ENCODE measurements around the gene DUSP5. TPM values are rescaled to one million over a fixed set of nuclear protein-coding genes. Genes with fewer than 3 reads are reported as not detected.

Gene DUSP5
- total and polyA plus RNA-seq, 2 of the 8 experiments (the other 6 are each of a cell fraction or from before 2014, with no cell fraction given): 13.6 to 30.3 TPM

DNA sequence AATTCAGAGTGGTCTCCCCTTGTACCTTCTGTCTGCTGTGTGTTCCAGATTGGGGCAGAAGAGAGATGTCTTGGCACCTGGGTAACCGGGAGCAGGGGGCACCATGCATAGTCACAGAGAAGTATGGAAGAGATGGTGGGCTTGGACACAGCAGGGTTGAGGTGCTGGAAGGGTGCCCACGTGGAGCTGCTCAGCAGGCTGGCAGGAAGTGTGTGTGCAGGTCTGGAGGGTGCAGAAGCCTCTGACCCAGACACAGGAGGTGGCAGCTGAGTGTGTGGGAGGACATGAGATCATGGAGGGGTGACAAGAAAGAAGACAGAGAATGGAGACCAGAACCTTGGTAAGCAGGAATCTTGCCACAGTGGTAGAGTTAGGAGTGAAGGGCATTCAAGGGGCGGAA, 42.3 kb upstream of the DUSP5 start (continued):
- TF ChIP-seq SIRT6 (IDR thresholded peaks at IDR 0.05; ENCODE audit: low read length) (no peak), ZNF274 (IDR thresholded peaks at IDR 0.05; ENCODE audit: borderline replicate concordance, extremely low read depth, low read length) (no peak), EZH2 (IDR thresholded peaks at IDR 0.05; ENCODE audit: low read depth, low read length, severe bottlenecking) (no peak)
